NCI-H1048 (cell line): Measurements from ENCODE around the gene PARD3.
"Not testable (repeated sequence)": the region's sequence is repeated elsewhere in the genome, so short reads cannot be mapped to it uniquely, and the experiment has no call there.

ENCODE experiments used
- DNase-seq: peaks from one replicate; lab custom pipeline; 2025; lab: John Stamatoyannopoulos, UW

PARD3 gene

GRCh38 chr10:34297541-34298345 lies 517.4 kb downstream of the PARD3 start:
- DNase-seq, result no peak

- DNase-seq, result no peak
Observed at GRCh38 chr10:34295142-34295548, 520.0 kb downstream of the PARD3 start.

DNA sequence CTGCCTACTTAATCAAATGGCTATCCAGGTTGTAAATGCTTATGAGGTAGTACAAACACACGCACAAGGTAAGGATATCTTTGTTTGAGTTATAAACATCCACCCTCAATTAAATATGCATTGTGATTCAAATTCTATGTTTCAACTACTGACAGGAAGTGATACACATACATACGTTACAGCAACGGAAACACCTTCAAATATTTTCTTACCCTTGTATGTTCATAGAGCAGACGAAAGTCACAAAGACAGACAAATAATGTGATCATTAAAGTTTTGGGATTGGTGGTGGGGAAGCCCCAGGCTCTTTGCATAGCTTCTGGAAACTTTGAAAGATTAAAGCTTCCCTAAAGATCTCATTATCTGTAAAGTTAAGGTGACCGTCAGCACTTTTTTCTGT lies 521.0 kb downstream of the PARD3 start:
- no peak for DNase-seq

DNA sequence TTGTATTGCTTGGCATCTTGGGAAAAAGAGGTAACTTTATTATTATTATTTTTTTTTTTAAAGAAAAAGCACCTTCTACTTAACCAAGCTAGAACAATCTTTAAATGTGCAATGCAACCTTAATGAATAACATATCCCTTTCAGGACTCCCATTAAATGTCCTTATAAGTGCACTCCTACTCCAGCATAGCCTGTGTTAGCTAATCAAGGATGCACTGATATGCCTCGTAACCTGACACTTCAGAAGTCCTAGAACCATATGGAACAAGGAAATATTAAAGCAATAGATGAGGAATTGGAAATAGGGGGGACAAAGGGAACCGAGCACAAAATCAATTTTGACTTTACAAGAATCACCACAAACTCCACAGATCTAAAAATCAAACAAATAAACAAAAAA lies 522.4 kb downstream of the PARD3 start:
- DNase-seq, result no peak

GRCh38 chr10:34292194-34292565 lies 522.9 kb downstream of the PARD3 start:
- no peak for DNase-seq

DNA sequence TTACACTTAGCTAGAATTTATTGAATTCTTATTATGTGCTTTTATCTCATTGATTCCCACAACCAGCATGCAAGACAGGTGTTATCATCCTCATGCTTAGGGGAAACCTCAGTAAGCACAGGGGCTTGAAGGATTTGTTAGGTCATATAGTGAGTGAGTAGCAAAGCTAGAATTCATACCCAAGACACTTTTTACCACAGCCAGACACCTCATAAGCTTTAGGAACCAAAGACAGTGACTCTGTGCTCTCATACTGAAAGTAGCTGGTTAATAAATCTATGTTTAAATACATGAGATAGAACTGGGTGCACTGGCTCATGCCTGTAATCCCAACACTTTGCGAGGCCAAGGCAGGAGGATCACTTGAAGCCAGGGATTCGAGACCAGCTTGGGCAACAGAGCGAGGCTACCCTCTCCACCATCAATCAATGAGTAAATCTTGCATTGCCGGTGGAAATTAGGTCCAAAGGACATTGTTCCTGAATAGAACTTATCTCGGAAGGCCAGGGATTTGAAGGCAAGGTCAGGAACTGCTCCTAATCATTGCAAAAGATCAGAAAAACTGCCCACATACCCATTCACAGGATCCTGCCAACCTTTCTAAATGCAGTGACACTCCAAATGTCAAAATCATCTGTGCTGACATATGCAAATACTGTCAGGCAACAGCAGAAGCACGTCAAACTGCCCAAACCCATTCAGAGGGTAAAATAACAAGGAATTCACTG lies 523.5 kb downstream of the PARD3 start:
- no peak for DNase-seq

DNA sequence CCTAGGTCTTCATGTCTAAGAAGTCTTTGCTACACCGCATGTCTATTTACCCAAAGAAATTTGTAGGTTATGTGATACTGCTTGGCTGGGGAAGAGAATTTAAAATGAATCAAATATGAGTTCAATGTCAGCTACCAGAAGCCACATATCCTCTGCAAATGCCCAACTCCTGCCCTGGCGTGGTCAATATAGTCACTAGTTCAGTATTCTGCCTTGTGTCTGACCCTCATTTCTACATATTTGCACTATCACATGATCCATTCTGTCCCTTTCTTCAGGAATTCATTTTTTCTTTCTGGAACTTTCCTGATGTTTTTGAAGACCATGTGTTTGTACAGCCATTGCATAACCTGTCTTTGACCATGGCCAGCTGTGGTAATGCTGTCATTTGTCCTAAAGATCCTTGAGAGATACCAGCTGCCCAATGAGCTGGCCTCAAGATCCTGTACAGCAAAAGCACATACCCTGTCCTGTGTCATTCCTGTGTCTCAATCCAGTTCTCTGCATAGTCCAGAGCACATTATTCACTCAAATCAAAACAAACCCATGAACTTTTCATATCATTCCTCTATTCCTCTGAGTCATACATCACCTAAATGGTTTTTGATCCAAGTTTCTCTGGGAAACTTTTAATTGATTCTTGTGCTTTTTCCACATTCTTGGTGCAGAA lies 524.5 kb downstream of the PARD3 start:
- DNase-seq, result no peak

DNA sequence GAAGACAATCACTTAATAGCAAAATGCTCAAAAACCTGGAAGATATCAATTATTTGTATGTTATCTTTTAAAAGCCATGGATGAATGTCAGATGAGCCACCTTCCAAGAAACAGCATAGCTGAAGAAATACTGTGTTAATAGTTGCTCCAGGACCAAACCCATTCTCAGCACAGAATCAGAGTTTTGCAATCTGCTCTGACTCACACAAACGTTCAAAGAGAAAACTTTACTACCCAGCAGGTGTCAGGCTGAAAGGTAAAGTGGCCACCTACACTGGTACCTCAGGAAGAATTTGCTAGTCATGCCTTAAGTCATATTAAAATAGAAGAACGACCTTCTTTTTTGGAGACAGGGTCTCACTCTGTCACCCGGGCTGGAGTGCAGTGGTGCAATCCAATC lies 526.5 kb downstream of the PARD3 start:
- no peak for DNase-seq

- no peak for DNase-seq
Observed at GRCh38 chr10:34286136-34286739, 528.9 kb downstream of the PARD3 start.

DNA sequence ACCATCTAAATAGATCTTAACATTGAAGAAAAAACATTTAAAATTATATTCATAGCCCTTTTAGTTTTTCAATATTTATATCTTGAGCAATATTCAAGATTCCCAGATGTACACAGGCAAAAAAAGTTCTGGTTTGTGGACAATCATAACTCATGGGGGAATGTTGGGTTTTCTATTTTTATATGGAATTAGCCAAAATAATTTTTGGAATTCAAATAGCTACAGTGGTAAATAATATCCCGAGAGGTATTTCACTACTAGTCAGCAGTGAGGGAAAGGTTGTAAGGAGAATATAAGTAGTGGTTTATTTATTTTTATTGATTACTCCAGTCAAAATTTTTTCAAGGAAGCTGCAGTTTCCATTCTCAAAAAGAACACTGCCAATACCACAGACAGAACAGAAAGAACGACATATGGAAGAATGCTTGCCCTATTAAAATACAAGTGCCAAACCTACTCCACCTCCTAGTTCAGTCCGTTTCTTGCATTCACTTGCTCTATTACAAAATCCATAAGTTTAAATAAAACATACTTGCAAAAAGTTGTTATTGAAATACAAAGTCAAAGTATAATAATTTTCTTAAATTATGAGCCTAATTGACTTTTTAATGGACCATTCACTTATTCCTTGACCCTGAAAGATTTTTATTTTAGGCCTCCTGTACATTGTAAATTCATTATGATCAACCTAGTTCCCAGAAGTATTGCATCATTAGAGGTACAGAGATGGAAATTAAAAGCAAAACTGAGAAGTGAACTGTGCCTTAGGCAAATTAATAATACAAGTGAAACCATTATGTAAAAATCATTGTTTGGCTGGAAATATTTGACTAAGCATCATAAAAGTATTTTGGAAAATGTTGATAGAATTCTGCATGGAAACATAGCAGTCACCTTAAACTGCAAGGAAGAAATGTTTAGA lies 533.2 kb downstream of the PARD3 start:
- DNase-seq, result peak; percentile 73

GRCh38 chr10:34280599-34281374 lies 534.3 kb downstream of the PARD3 start:
- DNase-seq, result no peak

DNA sequence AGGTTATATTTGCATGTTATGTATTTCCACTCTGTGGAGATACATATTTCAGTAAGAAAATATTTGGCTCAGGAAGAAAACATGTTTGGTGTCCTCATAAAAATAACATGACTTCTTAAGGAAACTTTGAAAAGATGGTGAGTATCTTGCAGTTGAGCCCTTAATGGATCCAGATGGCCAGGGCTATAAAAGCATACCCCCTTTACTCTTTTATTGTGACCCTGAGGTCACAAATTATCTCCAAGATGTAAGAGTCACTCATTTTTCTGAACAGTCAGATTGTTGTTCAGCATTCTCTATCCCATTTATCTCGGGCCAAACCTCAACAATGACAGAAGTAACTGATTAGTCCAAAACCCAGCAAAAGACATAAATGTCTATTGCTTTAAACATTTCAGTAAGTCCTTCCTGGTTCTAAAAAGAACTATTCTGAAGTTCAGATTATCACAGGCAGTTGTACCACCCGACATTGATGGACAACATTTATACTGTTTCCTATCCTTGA lies 539.4 kb downstream of the PARD3 start:
- no peak for DNase-seq

- no peak for DNase-seq
Observed at GRCh38 chr10:34274906-34275305, 540.2 kb downstream of the PARD3 start.

DNA sequence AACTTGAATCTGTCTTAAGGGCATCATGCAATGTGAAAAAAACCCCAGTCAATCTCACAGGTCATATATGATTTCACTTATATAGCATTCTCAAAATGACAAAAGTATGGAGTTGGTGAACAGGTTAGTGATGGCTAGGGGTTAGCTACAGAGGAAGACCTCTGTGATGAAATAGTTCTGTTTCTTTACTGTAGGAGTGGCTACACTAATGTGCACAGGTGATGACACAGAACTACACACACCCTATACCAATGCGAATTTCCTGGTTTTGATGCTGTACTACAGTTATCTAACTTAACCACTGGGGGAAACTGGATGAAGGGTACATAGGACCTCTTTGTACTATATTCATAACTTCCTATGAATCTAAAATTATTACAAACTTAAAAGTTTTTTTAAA lies 541.8 kb downstream of the PARD3 start:
- no peak for DNase-seq

GRCh38 chr10:34272316-34272715 lies 542.8 kb downstream of the PARD3 start:
- no peak for DNase-seq

GRCh38 chr10:34268410-34268809 lies 546.7 kb downstream of the PARD3 start:
- DNase-seq, result not testable (repeated sequence)

DNA sequence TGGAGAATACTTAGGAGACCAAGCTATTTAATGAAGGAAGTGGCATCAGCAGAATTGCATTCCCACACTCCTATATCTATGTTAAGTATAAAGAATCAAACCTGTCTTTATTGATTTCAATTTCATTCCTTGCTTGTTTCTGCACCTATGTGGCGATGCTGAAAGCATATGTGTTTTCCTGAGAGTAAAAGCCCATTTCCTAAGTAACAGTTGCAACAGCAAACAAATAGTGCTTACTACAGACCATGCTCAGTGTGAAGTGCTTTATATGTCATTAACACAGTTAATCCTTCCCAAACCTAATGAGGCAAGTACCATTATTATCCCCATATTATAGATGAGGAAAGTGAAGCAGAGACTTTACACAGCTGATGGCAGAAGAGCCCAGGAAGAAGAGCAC lies 552.1 kb downstream of the PARD3 start:
- DNase-seq, result no peak

GRCh38 chr10:34260904-34261303 lies 554.2 kb downstream of the PARD3 start:
- no peak for DNase-seq

DNA sequence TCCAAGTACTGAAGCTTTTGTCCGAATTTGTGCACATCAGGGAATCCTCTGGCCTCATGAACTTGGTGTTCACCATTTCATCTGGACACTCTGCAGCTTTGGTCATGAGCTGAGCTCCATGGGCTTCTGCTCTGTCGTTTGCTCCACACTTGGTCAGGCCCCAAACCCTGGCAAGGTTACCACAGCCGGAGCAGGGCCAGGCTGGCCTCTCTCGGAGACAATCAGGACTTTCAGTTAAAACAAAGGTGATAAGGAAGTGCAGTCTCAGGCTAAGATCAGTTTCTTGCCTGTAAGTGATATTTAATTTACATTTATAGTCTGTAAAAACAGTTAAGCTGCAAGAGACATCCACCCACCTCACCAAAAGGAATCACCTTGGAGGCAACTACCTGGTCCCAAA lies 558.9 kb downstream of the PARD3 start:
- DNase-seq, result no peak

- DNase-seq, result no peak
Observed at GRCh38 chr10:34255035-34255434, 560.1 kb downstream of the PARD3 start.

- DNase-seq, result no peak
Observed at GRCh38 chr10:34254596-34254995, 560.5 kb downstream of the PARD3 start.
